GM12878 (cell line): Measurements from ENCODE around the gene CAMTA2. TPM values are rescaled to one million over a fixed set of nuclear protein-coding genes. Genes with fewer than 3 reads are reported as not detected.

Experiments
- ATAC-seq: fragments of 200-7000 bp; cut with Tn5 transposase; 3 replicates; pipeline ENCODE4 v1.9.1; 2020; ENCODE audit warnings: mild to moderate bottlenecking, moderate library complexity
- BruUV-seq: library from RNA; stranded (reverse); fragments of 400-500 nt; replicated peaks from 2 replicates; lab custom pipeline; 2021; lab: Mats Ljungman, UMichigan
- CTCF ChIA-PET: fragments of 300-600 bp; sonication (Branson Sonifier 250); formaldehyde crosslinking; extraction: SDS; loops from one replicate; lab custom pipeline; 2021; ENCODE audit warnings: inconsistent platforms; lab: Yijun Ruan, JAX
- POLR2A ChIA-PET: fragments of 350-600 bp; formaldehyde crosslinking; extraction: SDS; loops from one replicate; lab custom pipeline; 2021; ENCODE audit warnings: inconsistent platforms; lab: Charles Lee
- RAD21 ChIA-PET: fragments of 300-600 bp; sonication (Branson Sonifier 250); formaldehyde crosslinking; loops from one replicate; lab custom pipeline; 2023; ENCODE audit warnings: antibody characterized with exemption; ENCODE audit not compliant: unreplicated experiment; lab: Charles Lee
- SMC1A ChIA-PET: fragments of 300-600 bp; sonication (Branson Sonifier 250); formaldehyde crosslinking; loops from one replicate; lab custom pipeline; 2023; ENCODE audit not compliant: unreplicated experiment, uncharacterized antibody; lab: Charles Lee
- DNase-seq: peaks from one replicate; pipeline ENCODE4 v3.0.0-alpha.2; 2011; ENCODE audit warnings: low read depth, low spot score
- FAIRE-seq: peaks from 3 replicates; lab custom pipeline; 2011; peaks lifted over from hg19 to GRCh38; lab: Jason Lieb, UNC
- H2AFZ ChIP-seq: 2 replicates; pipeline ENCODE4 v1.6.0; 2011; ENCODE audit warnings: low read depth, low read length, control low read depth; ENCODE audit not compliant: control insufficient read depth
- H3K27ac ChIP-seq: 2 replicates; pipeline ENCODE4 v1.5.1; 2011; ENCODE audit warnings: control low read depth; ENCODE audit not compliant: control insufficient read depth, insufficient read depth
- H3K27me3 ChIP-seq, 2 experiments: replicated peaks in 1 of 2; 2 replicates each; pipeline versions ENCODE4 v1.6.0 to v1.6.1; 2011; ENCODE audit warnings: low read length in 1 of 2; ENCODE audit not compliant: control insufficient read depth in 2 of 2, insufficient read depth in 2 of 2
- H3K36me3 ChIP-seq, 2 experiments: 2 replicates each; pipeline ENCODE4 v1.5.1; 2011; ENCODE audit warnings: low read length in 1 of 2; ENCODE audit not compliant: control insufficient read depth in 2 of 2, insufficient read depth in 2 of 2
- H3K4me1 ChIP-seq: 2 replicates; pipeline ENCODE4 v1.6.1; 2011; ENCODE audit warnings: mild to moderate bottlenecking, low read length, moderate library complexity, mixed read lengths; ENCODE audit not compliant: control insufficient read depth, insufficient read depth
- H3K4me2 ChIP-seq: 2 replicates; pipeline ENCODE4 v1.6.0; 2011; ENCODE audit warnings: control low read depth; ENCODE audit not compliant: control insufficient read depth, insufficient read depth
- H3K4me3 ChIP-seq: fragments of 200-600 bp; sonication (generic); 2 replicates; pipeline ENCODE4 v1.5.1; 2016
- H3K79me2 ChIP-seq: 2 replicates; pipeline ENCODE4 v1.6.0; 2011; ENCODE audit warnings: low read length; ENCODE audit not compliant: control insufficient read depth, insufficient read depth
- H3K9ac ChIP-seq: 2 replicates; pipeline ENCODE4 v1.8.0; 2011; ENCODE audit warnings: low read length, control low read depth, mixed read lengths; ENCODE audit not compliant: control insufficient read depth, insufficient read depth
- H3K9me3 ChIP-seq: replicated peaks from 3 replicates; pipeline ENCODE4 v1.5.1; 2011; ENCODE audit warnings: mild to moderate bottlenecking, low read length; ENCODE audit not compliant: control insufficient read depth, insufficient read depth
- H4K20me1 ChIP-seq: 2 replicates; pipeline ENCODE4 v1.6.0; 2011; ENCODE audit not compliant: control insufficient read depth, insufficient read depth
- FOS ChIP-seq: IDR thresholded peaks from 3 replicates; pipeline ENCODE4 v1.6.1; 2011; ENCODE audit warnings: borderline replicate concordance; ENCODE audit not compliant: insufficient read length; ENCODE audit errors: extremely low read depth
- KLF5 ChIP-seq: fragments of 450-650 bp; IDR thresholded peaks from 2 replicates; pipeline ENCODE4 v1.6.1; 2014; ENCODE audit warnings: mild to moderate bottlenecking; ENCODE audit not compliant: partially characterized antibody
- NFXL1 ChIP-seq: fragments of 450-650 bp; IDR thresholded peaks from 2 replicates; pipeline ENCODE4 v1.6.1; 2017; ENCODE audit warnings: antibody characterized with exemption, mild to moderate bottlenecking, borderline replicate concordance
- POU2F2 ChIP-seq: IDR thresholded peaks from 3 replicates; pipeline ENCODE4 v1.6.1; 2011; ENCODE audit warnings: low read depth, mild to moderate bottlenecking, low read length, borderline replicate concordance
- STAT1 ChIP-seq: fragments of 450-650 bp; conservative IDR thresholded peaks from 2 replicates; pipeline ENCODE4 v1.6.1; 2014; ENCODE audit warnings: antibody characterized with exemption, mild to moderate bottlenecking
- ZSCAN29 ChIP-seq: fragments of 450-650 bp; IDR thresholded peaks from 2 replicates; pipeline ENCODE4 v1.6.1; 2017; ENCODE audit warnings: mild to moderate bottlenecking, moderate library complexity
- WGBS: methylation state at CpG from one replicate; pipeline ENCODE4 v1.1.6; 2016; ENCODE audit warnings: low lambda C conversion rate; ENCODE audit not compliant: insufficient replicate concordance, insufficient coverage; ENCODE audit errors: missing lambda C conversion rate; 5-methylcytosine and 5-hydroxymethylcytosine counted together
- in situ Hi-C: fragments of 300-500 bp; cut with MboI; formaldehyde crosslinking; loops from 9 replicates; pipeline ENCODE4 v1.14.3; 2018; ENCODE audit warnings: mixed read lengths
- intact Hi-C: fragments of 100-400 bp; cut with micrococcal nuclease; formaldehyde crosslinking; loops from one replicate; pipeline ENCODE4 v1.14.2; 2022; ENCODE audit not compliant: unreplicated experiment
- polyA plus RNA-seq, 11 experiments: library from polyadenylated mRNA; depleted of rRNA in 4 of 11; unstranded in 6 of 11; stranded (reverse) in 5 of 11; fragments of >200 nt; fragmentation: Nextera tagmentation in 4 of 11; fragmentation: Illumina TruSeq in 1 of 11; extraction: Ambion mirVana in 4 of 11; extraction: Trizol in 1 of 11; gene quantifications; 1 replicate in 1 of 11; 2 replicates in 10 of 11; pipeline versions ENCODE4 v1.2.1 to v1.2.3, GENCODE V29; 2011 to 2016; ENCODE audit warnings: inconsistent platforms in 2 of 11, missing spikeins in 2 of 11, low read depth in 1 of 11
- total RNA-seq, 4 experiments: library from RNA; depleted of rRNA in 3 of 4; stranded (reverse); fragments of >200 nt in 3 of 4; fragmentation: Illumina TruSeq in 1 of 4; extraction: Trizol in 1 of 4; gene quantifications; 2 replicates each; pipeline versions ENCODE4 v1.2.1 to v1.2.3, GENCODE V29; 2013 to 2021
- TF ChIP-seq, protein P1 (sequence below): fragments of 150-350 bp; IDR thresholded peaks from 2 replicates; pipeline ENCODE4 v1.6.1; 2016; ENCODE audit warnings: low read depth, low read length
- TF ChIP-seq, protein P2 (sequence below): fragments of 450-650 bp; conservative IDR thresholded peaks from 2 replicates; pipeline ENCODE4 v1.6.1; 2017; ENCODE audit warnings: mild to moderate bottlenecking, moderate library complexity

The CAMTA2 gene
- total and polyA plus RNA-seq, 10 of the 15 experiments (the other 5 are each of a cell fraction or from before 2014, with no cell fraction given): 0.42 to 29.3 (median 11.2) TPM

DNA sequence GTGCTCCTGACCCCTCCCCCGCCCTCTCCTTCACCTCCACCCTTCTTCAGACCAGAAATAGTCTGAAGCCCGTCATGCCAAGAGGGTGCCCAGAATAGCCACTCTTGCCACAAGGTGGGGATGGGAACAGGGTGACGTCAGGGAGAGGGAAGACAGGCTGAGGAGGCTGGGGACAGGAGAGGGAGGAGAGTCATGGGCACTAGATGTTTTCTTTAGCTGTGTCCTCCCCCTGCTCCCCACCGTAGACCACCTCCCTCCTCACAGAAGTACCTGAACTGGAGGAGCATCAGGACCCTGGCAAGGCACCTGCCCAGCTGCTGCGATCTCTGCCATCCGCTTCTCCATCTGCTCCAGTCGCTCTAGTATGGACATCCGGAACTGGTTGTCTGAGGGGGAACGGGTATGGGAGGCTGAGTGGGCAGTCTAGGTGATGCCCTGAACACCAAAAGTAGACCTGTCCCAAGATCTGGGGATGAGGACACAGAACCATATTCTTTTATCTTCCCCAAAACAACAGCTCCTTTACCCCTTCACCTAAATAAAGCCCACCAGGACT is 13.3 kb downstream of the CAMTA2 start:
- no peak for ATAC-seq
- SMC1A ChIA-PET: no interaction called here
- peaks cover 3% of the 10 kb centered on the region; the same call in 1 of the 2 replicates for H3K4me1 ChIP-seq
- H3K9ac ChIP-seq: no peak overlapping the region
- TF ChIP-seq, protein P1, sequence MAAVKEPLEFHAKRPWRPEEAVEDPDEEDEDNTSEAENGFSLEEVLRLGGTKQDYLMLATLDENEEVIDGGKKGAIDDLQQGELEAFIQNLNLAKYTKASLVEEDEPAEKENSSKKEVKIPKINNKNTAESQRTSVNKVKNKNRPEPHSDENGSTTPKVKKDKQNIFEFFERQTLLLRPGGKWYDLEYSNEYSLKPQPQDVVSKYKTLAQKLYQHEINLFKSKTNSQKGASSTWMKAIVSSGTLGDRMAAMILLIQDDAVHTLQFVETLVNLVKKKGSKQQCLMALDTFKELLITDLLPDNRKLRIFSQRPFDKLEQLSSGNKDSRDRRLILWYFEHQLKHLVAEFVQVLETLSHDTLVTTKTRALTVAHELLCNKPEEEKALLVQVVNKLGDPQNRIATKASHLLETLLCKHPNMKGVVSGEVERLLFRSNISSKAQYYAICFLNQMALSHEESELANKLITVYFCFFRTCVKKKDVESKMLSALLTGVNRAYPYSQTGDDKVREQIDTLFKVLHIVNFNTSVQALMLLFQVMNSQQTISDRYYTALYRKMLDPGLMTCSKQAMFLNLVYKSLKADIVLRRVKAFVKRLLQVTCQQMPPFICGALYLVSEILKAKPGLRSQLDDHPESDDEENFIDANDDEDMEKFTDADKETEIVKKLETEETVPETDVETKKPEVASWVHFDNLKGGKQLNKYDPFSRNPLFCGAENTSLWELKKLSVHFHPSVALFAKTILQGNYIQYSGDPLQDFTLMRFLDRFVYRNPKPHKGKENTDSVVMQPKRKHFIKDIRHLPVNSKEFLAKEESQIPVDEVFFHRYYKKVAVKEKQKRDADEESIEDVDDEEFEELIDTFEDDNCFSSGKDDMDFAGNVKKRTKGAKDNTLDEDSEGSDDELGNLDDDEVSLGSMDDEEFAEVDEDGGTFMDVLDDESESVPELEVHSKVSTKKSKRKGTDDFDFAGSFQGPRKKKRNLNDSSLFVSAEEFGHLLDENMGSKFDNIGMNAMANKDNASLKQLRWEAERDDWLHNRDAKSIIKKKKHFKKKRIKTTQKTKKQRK: no peak
- TF ChIP-seq NFXL1 (no peak), STAT1 (no peak), POU2F2 (no peak), FOS (no peak), ZSCAN29 (no peak), KLF5 (no peak)
- TF ChIP-seq, protein P2, sequence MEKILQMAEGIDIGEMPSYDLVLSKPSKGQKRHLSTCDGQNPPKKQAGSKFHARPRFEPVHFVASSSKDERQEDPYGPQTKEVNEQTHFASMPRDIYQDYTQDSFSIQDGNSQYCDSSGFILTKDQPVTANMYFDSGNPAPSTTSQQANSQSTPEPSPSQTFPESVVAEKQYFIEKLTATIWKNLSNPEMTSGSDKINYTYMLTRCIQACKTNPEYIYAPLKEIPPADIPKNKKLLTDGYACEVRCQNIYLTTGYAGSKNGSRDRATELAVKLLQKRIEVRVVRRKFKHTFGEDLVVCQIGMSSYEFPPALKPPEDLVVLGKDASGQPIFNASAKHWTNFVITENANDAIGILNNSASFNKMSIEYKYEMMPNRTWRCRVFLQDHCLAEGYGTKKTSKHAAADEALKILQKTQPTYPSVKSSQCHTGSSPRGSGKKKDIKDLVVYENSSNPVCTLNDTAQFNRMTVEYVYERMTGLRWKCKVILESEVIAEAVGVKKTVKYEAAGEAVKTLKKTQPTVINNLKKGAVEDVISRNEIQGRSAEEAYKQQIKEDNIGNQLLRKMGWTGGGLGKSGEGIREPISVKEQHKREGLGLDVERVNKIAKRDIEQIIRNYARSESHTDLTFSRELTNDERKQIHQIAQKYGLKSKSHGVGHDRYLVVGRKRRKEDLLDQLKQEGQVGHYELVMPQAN: no peak
- TF ChIP-seq, all 136 proteins: peak for 0
- no peak overlapping the region for H3K4me3 ChIP-seq
- peaks cover 4% of the 10 kb centered on the region; the same call in 1 of the 2 replicates for H3K79me2 ChIP-seq
- FAIRE-seq (no peak), DNase-seq (no peak)
- 87% methylated on average over 9 of the region's 9 CpGs for WGBS
- ChIA-PET RAD21 (no interaction called here), POLR2A (interaction anchor here (0.5 kb wide), 1 partner anchor 78 kb away, joined by 3 read pairs; no protein-coding TSS in a partner anchor), CTCF (interaction anchor here (2.8 kb wide), 1 partner anchor 88 kb away, joined by 11 read pairs; no protein-coding TSS in a partner anchor)
- H3K4me2 ChIP-seq: no peak overlapping the region
- peaks cover 22 to 26% of the 10 kb centered on the region in 2 experiments; a peak in 3 of 4 replicates for H3K36me3 ChIP-seq
- no TSS peak for BruUV-seq
- no peak overlapping the region for H3K27ac ChIP-seq
- no peaks in the 10 kb centered on the region for H3K9me3 ChIP-seq
- intact Hi-C loops: no loop called here
- no peaks in the 10 kb centered on the region for H3K27me3 ChIP-seq
- no peak overlapping the region for H2AFZ ChIP-seq
- in situ Hi-C loops: no loop called here
- no peaks in the 10 kb centered on the region for H4K20me1 ChIP-seq
